ENCODE measurements around the gene OSMR. TPM values are rescaled to one million over a fixed set of nuclear protein-coding genes. Genes with fewer than 3 reads are reported as not detected.

Gene OSMR
- polyA plus RNA-seq, 2 of the 4 experiments (the other 2 are of a cell fraction), result 58.5 to 92.4 TPM

GRCh38 chr5:38802125-38802524 lies 43.7 kb upstream of the OSMR start:
- CTCF ChIA-PET, result interaction anchor here (0.7 to 2.9 kb wide), 2 partner anchors 205 to 361 kb away, joined by 3 to 25 read pairs; no protein-coding TSS in a partner anchor

GRCh38 chr5:38803246-38803645 lies 42.6 kb upstream of the OSMR start:
- POLR2A ChIA-PET, result no interaction called here
- no peak for FAIRE-seq

More at GRCh38 chr5:38802125-38802524, 43.7 kb upstream of the OSMR start:
- no peak overlapping the region for H3K4me3 ChIP-seq
- ATAC-seq, result no peak
- H3K27ac ChIP-seq, result no peak overlapping the region
- no peaks in the 10 kb centered on the region for H3K9me3 ChIP-seq
- POLR2A ChIA-PET, result no interaction called here
- no peak for FAIRE-seq
- no peak for DNase-seq (ENCODE audit: low read depth in 1 of 2, low spot score in 1 of 2)
- H3K4me2 ChIP-seq, result no peak overlapping the region
- TF ChIP-seq BCL3 (IDR thresholded peaks at IDR 0.05) (no peak), NFE2L2 (conservative IDR thresholded peaks at IDR 0.05; ENCODE audit: low read length) (no peak), CTCF (IDR thresholded peaks at IDR 0.05) (no peak), HES2 (IDR thresholded peaks at IDR 0.05) (no peak), CHD2 (IDR thresholded peaks at IDR 0.05; ENCODE audit: low read length, partially characterized antibody) (no peak)
- WGBS (ENCODE audit: missing lambda C conversion rate), result 87% methylated on average over 4 of the region's 4 CpGs
- H3K4me1 ChIP-seq, result peaks cover 11% of the 10 kb centered on the region

GRCh38 chr5:38806775-38807258 lies 39.0 kb upstream of the OSMR start:
- ChIA-PET POLR2A (interaction anchor here (1.4 kb wide), 1 partner anchor 365 kb away, joined by 4 read pairs; no protein-coding TSS in a partner anchor), CTCF (interaction anchor here (2.2 to 10.1 kb wide), 6 partner anchors 10 to 424 kb away, joined by 5 to 242 read pairs (median 56); no protein-coding TSS in a partner anchor)
- ATAC-seq (peak; percentile 72 to 75), DNase-seq (ENCODE audit: low read depth in 1 of 2, low spot score in 1 of 2) (peak; percentile 58 to 86), FAIRE-seq (no peak)
- Histone ChIP-seq H3K9me3 (no peaks in the 10 kb centered on the region), H3K4me1 (peaks cover 43% of the 10 kb centered on the region), H3K4me2 (peak overlapping the region; percentile 67; the same call in 2 of the 3 replicates), H3K4me3 (no peak overlapping the region), H3K27ac (peak overlapping the region; percentile 41 to 80)
- 13% methylated on average over 4 of the region's 4 CpGs for WGBS (ENCODE audit: missing lambda C conversion rate)
- no peak for TF ChIP-seq FOSL2 (IDR thresholded peaks at IDR 0.05)
- peak; percentile 83 for TF ChIP-seq FOSL2 (CRISPR knock-in tag; IDR thresholded peaks at IDR 0.05)
- TF ChIP-seq RAD21 (conservative IDR thresholded peaks at IDR 0.05 in 1 of 2, IDR thresholded peaks at IDR 0.05 in 1 of 2), result no peak
- no peak for TF ChIP-seq RCOR1 (IDR thresholded peaks at IDR 0.05; ENCODE audit: low read depth, low read length)
- no peak for TF ChIP-seq JUNB (IDR thresholded peaks at IDR 0.05)
- no peak for TF ChIP-seq BHLHE40 (IDR thresholded peaks at IDR 0.05; ENCODE audit: low read depth, low read length)
- no peak for TF ChIP-seq MYC (IDR thresholded peaks at IDR 0.05; ENCODE audit: borderline replicate concordance, low read length)
- no peak for TF ChIP-seq POLR2AphosphoS2 (conservative IDR thresholded peaks at IDR 0.05; ENCODE audit: low read length)
- no peak for TF ChIP-seq REST (IDR thresholded peaks at IDR 0.05)
- TF ChIP-seq CBX8 (IDR thresholded peaks at IDR 0.05), result no peak
- TF ChIP-seq TP53 (CRISPR knock-in tag; IDR thresholded peaks at IDR 0.05), result no peak
- no peak for TF ChIP-seq EP300 (IDR thresholded peaks at IDR 0.05)
- TF ChIP-seq KDM1A (IDR thresholded peaks at IDR 0.05; ENCODE audit: low read depth), result no peak
- no peak for TF ChIP-seq HES2 (IDR thresholded peaks at IDR 0.05)

More at GRCh38 chr5:38803246-38803645, 42.6 kb upstream of the OSMR start:
- no peak overlapping the region for H3K4me2 ChIP-seq
- ATAC-seq (no peak), DNase-seq (ENCODE audit: low read depth in 1 of 2, low spot score in 1 of 2) (no peak)
- no peak for TF ChIP-seq POLR2AphosphoS2 (conservative IDR thresholded peaks at IDR 0.05; ENCODE audit: low read length)
- TF ChIP-seq CBX8 (IDR thresholded peaks at IDR 0.05), result no peak
- TF ChIP-seq MAX (IDR thresholded peaks at IDR 0.05), result no peak
- no peak for TF ChIP-seq BCL3 (IDR thresholded peaks at IDR 0.05)
- no peak for TF ChIP-seq FOXS1 (CRISPR knock-in tag; IDR thresholded peaks at IDR 0.05)
- TF ChIP-seq MAZ (IDR thresholded peaks at IDR 0.05; ENCODE audit: borderline replicate concordance, low read depth, low read length), result no peak
- TF ChIP-seq TFCP2L1 (CRISPR knock-in tag; IDR thresholded peaks at IDR 0.05), result no peak
- no peak for TF ChIP-seq TP53 (CRISPR knock-in tag; IDR thresholded peaks at IDR 0.05)
- no peak for TF ChIP-seq SMC3 (IDR thresholded peaks at IDR 0.05)
- no peak for TF ChIP-seq FOSB (CRISPR knock-in tag; IDR thresholded peaks at IDR 0.05)
- no peak for TF ChIP-seq CHD4 (IDR thresholded peaks at IDR 0.05; ENCODE audit: borderline replicate concordance)
- no peak for TF ChIP-seq CEBPB (IDR thresholded peaks at IDR 0.05)
- WGBS (ENCODE audit: missing lambda C conversion rate), result 59% methylated on average over 6 of the region's 6 CpGs
- no peak overlapping the region for H3K4me3 ChIP-seq
- no peaks in the 10 kb centered on the region for H3K9me3 ChIP-seq
- peaks cover 22% of the 10 kb centered on the region for H3K4me1 ChIP-seq
- H3K27ac ChIP-seq, result no peak overlapping the region
- CTCF ChIA-PET, result interaction anchor here (0.6 to 2.0 kb wide), 3 partner anchors 15 to 383 kb away, joined by 3 to 13 read pairs (median 4); no protein-coding TSS in a partner anchor

Measured in A549 (cell line).